ENCODE results near the gene LRRC39. TPM values are rescaled to one million over a fixed set of nuclear protein-coding genes. Genes with fewer than 3 reads are reported as not detected.

The LRRC39 gene
- total RNA-seq, 1 donor from 2014 or later: 2.0 TPM

DNA sequence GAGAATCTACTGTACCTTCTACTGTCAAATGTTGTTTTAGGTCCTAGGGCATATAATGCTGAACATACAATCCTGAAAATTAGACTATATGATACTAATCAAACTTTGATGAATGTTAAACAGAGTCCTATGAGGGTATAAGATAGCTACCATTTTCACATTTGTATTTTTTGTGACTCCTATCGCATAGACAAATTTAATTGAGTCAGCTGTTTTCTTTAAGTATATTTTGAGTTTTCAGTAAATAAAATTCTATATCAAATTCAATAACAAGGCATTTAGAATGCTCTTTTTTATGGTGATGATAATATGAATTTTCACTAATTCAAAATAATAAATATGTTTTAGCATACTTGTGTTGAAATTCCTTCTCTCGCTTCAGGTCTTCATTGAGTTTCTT, 10.0 kb downstream of the LRRC39 start:
- no peak for DNase-seq (ENCODE audit: low spot score in 2 of 2, unreplicated experiment in 2 of 2)
- H3K36me3 Mint-ChIP-seq: no peaks in the 10 kb centered on the region
- H3K4me3 Mint-ChIP-seq: no peak overlapping the region
- H3K27ac Mint-ChIP-seq: no peak overlapping the region
- peaks cover 1% of the 10 kb centered on the region for H3K27me3 Mint-ChIP-seq (ENCODE audit: low read depth)
- peaks cover 11% of the 10 kb centered on the region for H3K9me3 Mint-ChIP-seq
- TF ChIP-seq, protein P1, sequence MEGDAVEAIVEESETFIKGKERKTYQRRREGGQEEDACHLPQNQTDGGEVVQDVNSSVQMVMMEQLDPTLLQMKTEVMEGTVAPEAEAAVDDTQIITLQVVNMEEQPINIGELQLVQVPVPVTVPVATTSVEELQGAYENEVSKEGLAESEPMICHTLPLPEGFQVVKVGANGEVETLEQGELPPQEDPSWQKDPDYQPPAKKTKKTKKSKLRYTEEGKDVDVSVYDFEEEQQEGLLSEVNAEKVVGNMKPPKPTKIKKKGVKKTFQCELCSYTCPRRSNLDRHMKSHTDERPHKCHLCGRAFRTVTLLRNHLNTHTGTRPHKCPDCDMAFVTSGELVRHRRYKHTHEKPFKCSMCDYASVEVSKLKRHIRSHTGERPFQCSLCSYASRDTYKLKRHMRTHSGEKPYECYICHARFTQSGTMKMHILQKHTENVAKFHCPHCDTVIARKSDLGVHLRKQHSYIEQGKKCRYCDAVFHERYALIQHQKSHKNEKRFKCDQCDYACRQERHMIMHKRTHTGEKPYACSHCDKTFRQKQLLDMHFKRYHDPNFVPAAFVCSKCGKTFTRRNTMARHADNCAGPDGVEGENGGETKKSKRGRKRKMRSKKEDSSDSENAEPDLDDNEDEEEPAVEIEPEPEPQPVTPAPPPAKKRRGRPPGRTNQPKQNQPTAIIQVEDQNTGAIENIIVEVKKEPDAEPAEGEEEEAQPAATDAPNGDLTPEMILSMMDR (IDR thresholded peaks at IDR 0.05; ENCODE audit: unreplicated experiment): no peak
- no peaks in the 10 kb centered on the region for H3K4me1 Mint-ChIP-seq

DNA sequence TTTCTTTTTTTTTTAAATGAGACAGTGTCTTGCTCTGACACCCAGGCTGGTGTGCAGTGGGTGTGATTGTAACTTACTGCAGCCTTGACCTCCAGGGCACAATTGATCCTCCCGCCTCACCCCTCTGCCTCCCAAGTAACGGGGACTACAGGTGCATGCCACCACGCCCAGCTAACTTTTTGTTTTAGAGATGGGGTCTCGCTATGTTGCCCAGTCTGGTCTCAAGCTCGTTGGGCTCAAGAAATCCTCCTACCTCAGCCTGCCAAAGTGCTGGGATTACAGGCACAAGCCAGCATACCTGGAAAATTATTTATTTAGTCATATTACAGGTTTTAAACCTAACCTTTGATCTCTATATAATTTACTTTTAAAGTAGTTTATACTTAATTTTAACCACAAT, 13.4 kb downstream of the LRRC39 start:
- Mint-ChIP-seq H3K27ac (no peak overlapping the region), H3K4me3 (no peak overlapping the region), H3K27me3 (ENCODE audit: low read depth) (no peaks in the 10 kb centered on the region), H3K9me3 (peaks cover 5% of the 10 kb centered on the region), H3K36me3 (no peaks in the 10 kb centered on the region), H3K4me1 (no peaks in the 10 kb centered on the region)
- TF ChIP-seq, protein P1 (IDR thresholded peaks at IDR 0.05; ENCODE audit: unreplicated experiment): no peak
- no peak for DNase-seq (ENCODE audit: low spot score in 2 of 2, unreplicated experiment in 2 of 2)

DNA sequence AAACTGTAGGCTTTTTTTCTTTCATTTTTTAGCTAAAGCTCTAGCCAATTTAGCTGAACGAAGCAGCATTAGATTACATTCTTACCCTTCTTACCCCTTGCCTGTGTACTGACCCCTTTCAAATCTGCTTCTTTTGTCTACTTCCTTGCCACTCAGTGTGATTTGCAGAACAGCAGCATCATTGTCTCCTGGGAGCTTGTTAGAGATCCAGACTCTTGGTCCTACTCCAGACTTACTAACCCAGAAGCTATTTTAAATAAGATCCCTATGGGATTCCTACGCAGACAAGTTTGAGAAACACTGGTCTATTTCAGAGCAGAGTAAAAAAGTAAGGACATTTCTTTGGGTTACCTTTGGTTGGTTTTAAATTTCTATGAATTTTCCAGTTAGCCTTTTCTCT, 13.8 kb downstream of the LRRC39 start:
- Mint-ChIP-seq H3K4me3 (no peak overlapping the region), H3K4me1 (no peaks in the 10 kb centered on the region), H3K36me3 (no peaks in the 10 kb centered on the region), H3K27me3 (ENCODE audit: low read depth) (no peaks in the 10 kb centered on the region), H3K9me3 (peaks cover 4% of the 10 kb centered on the region), H3K27ac (no peak overlapping the region)
- DNase-seq (ENCODE audit: low spot score in 2 of 2, unreplicated experiment in 2 of 2): no peak
- TF ChIP-seq, protein P1 (IDR thresholded peaks at IDR 0.05; ENCODE audit: unreplicated experiment): no peak

DNA sequence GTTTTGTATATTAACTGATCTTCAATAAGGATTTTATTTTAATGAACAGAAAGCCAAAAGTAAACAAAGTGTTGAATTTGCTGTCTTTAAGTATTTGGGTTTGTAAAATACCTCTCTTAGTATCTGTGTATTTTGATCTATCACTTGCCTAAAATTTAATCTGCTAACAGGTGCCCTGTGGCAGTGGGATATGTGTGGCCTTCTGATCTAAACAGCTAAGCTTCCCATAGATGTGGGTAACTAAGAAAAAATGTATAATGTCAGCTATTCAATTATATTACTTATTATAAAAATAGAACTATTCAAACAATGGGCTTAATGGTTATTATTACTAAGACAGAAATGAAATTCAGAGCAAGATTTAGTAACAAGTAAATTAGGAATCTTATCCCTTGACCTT, 15.2 kb downstream of the LRRC39 start:
- H3K36me3 Mint-ChIP-seq: no peaks in the 10 kb centered on the region
- no peak overlapping the region for H3K27ac Mint-ChIP-seq
- H3K9me3 Mint-ChIP-seq: peaks cover 4% of the 10 kb centered on the region
- H3K4me3 Mint-ChIP-seq: no peak overlapping the region
- no peak for DNase-seq (ENCODE audit: low spot score in 2 of 2, unreplicated experiment in 2 of 2)
- no peaks in the 10 kb centered on the region for H3K4me1 Mint-ChIP-seq
- no peaks in the 10 kb centered on the region for H3K27me3 Mint-ChIP-seq (ENCODE audit: low read depth)
- TF ChIP-seq, protein P1 (IDR thresholded peaks at IDR 0.05; ENCODE audit: unreplicated experiment): no peak

DNA sequence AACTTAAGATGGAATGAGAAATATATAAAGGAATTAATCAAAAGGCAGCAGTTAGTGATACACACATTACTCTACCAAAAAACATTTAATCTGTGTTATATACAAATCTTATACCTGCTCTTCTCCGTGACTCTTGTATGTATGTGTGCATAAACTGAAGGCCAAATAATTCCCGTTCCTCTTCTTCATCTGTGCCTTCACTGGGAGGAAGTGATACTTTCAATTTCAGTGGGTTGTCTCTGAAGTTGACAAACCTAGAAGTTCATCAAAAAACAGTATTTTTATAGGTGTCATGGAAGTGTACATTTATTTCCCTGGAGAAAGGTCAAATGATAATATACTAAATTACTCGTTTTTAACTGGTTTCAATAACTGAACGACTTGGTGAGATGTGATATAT, 25.8 kb downstream of the LRRC39 start:
- Mint-ChIP-seq H3K4me3 (no peak overlapping the region), H3K9me3 (no peaks in the 10 kb centered on the region), H3K36me3 (peaks cover 10% of the 10 kb centered on the region), H3K4me1 (no peaks in the 10 kb centered on the region), H3K27me3 (ENCODE audit: low read depth) (no peaks in the 10 kb centered on the region), H3K27ac (no peak overlapping the region)
- DNase-seq (ENCODE audit: low spot score in 2 of 2, unreplicated experiment in 2 of 2): no peak
- TF ChIP-seq, protein P1 (IDR thresholded peaks at IDR 0.05; ENCODE audit: unreplicated experiment): no peak

DNA sequence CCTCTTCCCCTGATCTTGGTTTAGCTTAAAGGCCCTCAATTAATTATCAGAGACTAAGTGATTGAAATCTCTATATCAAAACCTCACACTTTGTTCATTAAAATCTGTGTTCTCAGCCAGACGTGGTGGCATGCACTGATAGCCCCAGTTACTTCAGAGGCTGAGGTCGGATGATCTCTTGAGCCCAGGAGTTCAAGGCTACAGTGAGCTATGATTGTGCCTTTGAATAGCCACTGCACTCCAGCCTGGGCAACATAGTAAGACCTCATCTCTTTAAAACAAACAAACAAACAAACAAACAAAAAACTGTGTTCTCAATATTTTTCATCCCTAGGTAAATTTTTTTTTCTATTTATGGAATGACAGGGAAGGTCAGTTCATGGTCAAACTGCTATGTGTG, 26.4 kb downstream of the LRRC39 start:
- H3K36me3 Mint-ChIP-seq: peaks cover 11% of the 10 kb centered on the region
- no peak overlapping the region for H3K4me3 Mint-ChIP-seq

More for the DNA sequence above, 26.4 kb downstream of the LRRC39 start:
- Mint-ChIP-seq H3K9me3 (no peaks in the 10 kb centered on the region), H3K27me3 (ENCODE audit: low read depth) (no peaks in the 10 kb centered on the region), H3K4me1 (no peaks in the 10 kb centered on the region), H3K27ac (no peak overlapping the region)
- TF ChIP-seq, protein P1 (IDR thresholded peaks at IDR 0.05; ENCODE audit: unreplicated experiment): no peak
- DNase-seq (ENCODE audit: low spot score in 2 of 2, unreplicated experiment in 2 of 2): no peak

Measured in mesothelial cell of epicardium (in vitro differentiated cells).